WERI-Rb-1 (cell line): ENCODE measurements around the gene TNFAIP8L1.

Experiments used
- DNase-seq: peaks from one replicate; pipeline ENCODE4 v3.0.0-alpha.2; 2020
- H3K27ac ChIP-seq: fragments of 250-450 bp; sonication (Bioruptor Pico); 2 replicates; pipeline ENCODE4 v1.5.1; 2020; ENCODE audit warnings: mild to moderate bottlenecking, moderate library complexity
- H3K27me3 ChIP-seq: fragments of 250-450 bp; sonication (Bioruptor Pico); 2 replicates; pipeline ENCODE4 v1.5.1; 2021; ENCODE audit warnings: mild to moderate bottlenecking, low read depth, moderate library complexity; ENCODE audit not compliant: insufficient read depth, severe bottlenecking
- H3K36me3 ChIP-seq: fragments of 250-450 bp; sonication (Bioruptor Pico); 2 replicates; pipeline ENCODE4 v1.5.1; 2020; ENCODE audit warnings: mild to moderate bottlenecking, moderate library complexity
- H3K4me3 ChIP-seq: 2 replicates; pipeline ENCODE4 v1.5.1; 2011; ENCODE audit warnings: low read depth, mild to moderate bottlenecking, control low read depth, low read length
- H3K9me3 ChIP-seq: fragments of 250-450 bp; sonication (Bioruptor Pico); 2 replicates; pipeline ENCODE4 v1.5.1; 2021; ENCODE audit warnings: mild to moderate bottlenecking, moderate library complexity; ENCODE audit not compliant: severe bottlenecking
- CTCF ChIP-seq: IDR thresholded peaks from 2 replicates; pipeline ENCODE4 v1.5.1; 2011; ENCODE audit warnings: low read depth, mild to moderate bottlenecking, control low read depth, inconsistent platforms, low read length

Gene TNFAIP8L1

DNA sequence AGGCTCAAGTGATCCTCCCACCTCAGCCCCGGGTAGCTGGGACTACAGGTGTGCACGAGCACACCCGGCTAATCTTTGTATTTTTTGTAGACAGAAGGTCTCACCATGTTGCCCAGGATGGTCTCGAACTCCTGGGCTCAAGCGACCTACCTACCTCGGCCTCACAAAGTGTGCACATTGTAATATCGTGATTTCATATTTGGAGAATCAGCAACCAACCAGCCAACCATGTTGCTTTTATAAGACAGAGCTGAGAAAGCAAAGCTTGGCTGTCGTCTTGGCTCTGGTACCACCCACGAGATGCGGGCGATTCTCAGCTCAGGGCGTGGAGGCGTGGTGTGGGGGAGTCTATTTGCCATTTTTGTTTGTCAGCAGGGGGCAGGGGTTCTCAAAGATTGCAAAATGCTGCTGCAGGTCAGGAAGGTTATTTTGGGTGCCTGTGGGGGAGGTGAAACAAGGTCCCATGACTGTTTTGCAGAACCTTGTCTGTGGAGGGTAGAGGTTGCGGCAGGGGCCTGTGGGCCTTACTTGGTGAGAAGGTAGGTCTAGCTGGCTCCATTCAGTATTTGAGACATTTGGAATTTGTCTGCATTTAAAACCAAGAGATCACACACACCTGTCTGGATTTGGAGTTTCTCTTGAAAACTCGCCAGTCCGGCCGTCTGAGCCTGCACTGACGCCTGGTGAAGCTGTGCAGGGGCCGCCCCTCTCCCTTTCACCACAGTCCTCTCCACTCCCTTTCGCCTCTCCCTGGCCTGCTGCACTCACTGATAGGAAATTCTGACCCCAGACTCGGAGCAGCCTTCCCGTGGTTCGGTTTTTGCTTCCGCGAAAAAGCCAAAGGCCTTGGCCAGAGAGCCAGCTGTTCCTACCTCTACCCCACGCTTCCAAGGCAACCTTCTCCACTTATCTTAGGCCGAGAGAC, 15.4 kb downstream of the TNFAIP8L1 start:
- Histone ChIP-seq H3K27ac (no peak overlapping the region), H3K9me3 (no peaks in the 10 kb centered on the region), H3K36me3 (peaks cover 33% of the 10 kb centered on the region), H3K27me3 (no peaks in the 10 kb centered on the region), H3K4me3 (no peak overlapping the region)
- DNase-seq, result no peak
- TF ChIP-seq CTCF, result no peak

DNA sequence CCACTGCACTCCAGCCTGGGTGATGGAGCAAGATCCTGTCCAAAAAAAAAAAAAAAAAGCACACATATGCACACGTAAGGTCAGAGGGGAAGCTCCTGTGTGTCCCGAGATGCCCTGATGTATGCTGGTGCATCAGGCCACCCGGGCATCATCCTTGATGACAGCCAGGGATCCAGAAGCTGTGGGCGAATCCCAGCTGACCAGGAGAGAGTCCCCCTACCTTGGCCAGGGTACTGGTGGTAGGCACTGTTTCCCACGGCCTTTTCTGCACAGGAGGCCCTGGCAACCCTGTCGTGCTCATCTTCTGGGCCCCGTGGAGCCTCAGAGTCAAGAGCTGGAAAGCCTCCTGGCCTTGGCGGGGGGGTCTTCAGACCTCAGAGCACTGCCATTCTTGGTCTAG, 16.8 kb downstream of the TNFAIP8L1 start:
- no peak overlapping the region for H3K4me3 ChIP-seq
- H3K36me3 ChIP-seq, result peaks cover 39% of the 10 kb centered on the region
- H3K27me3 ChIP-seq, result no peaks in the 10 kb centered on the region
- TF ChIP-seq CTCF, result no peak
- DNase-seq, result no peak
- no peak overlapping the region for H3K27ac ChIP-seq
- no peaks in the 10 kb centered on the region for H3K9me3 ChIP-seq

DNA sequence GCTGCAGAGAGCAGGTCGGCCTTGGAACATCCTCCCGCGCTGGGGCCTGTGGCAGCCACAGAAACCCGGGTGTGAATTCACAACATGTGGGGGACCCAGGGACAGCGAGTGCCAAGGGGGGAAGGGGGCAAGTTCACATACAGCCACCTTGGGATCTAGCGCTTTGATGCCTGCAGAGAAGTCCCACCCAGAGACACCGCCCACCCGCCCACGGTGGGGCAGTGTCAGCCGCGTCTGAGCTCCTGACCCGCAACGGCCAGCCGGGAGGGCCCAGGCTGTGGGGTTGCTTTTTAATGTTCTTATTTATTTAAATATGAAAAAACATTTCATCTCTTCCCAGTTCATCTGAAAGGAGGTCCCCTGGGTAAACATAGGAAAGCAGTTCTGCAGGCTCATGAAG, 17.9 kb downstream of the TNFAIP8L1 start:
- DNase-seq, result no peak
- Histone ChIP-seq H3K36me3 (peaks cover 39% of the 10 kb centered on the region), H3K9me3 (no peaks in the 10 kb centered on the region), H3K4me3 (no peak overlapping the region), H3K27me3 (no peaks in the 10 kb centered on the region), H3K27ac (no peak overlapping the region)
- no peak for TF ChIP-seq CTCF

- Histone ChIP-seq H3K27me3 (no peaks in the 10 kb centered on the region), H3K36me3 (peaks cover 39% of the 10 kb centered on the region), H3K4me3 (no peak overlapping the region), H3K9me3 (no peaks in the 10 kb centered on the region), H3K27ac (no peak overlapping the region)
- TF ChIP-seq CTCF, result no peak
- DNase-seq, result no peak
Observed at GRCh38 chr19:4657835-4658234, 18.5 kb downstream of the TNFAIP8L1 start.

DNA sequence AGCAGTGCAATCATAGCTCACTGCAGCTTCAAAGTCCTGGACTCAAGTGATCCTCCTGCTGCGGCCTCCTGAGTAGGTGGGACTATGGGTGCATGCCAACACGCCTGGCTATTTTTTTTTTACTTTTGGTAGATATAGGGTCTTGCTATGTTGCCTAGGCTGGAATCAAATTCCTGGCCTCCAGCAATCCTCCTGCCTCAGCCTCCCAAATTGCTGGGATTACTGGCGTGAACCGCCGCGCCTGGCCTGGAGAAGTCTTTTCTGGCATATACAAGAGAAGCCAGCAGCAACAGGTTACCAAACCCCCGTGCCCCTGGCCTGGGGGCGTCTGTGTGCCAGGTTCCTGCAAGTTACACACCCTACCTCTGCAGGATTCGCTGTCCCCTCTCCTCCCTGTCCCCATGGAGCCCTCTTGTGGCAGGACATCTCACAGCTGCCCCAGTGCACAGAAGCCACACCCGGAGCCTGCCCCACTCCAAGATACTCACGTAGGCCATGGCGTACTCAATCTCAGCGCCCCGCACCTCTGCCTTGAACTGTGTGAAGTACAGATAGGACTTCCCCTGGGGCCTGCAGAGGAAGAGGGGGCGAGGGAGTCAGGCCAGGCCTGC, 21.0 kb downstream of the TNFAIP8L1 start:
- Histone ChIP-seq H3K9me3 (no peaks in the 10 kb centered on the region), H3K4me3 (no peak overlapping the region), H3K27ac (no peak overlapping the region), H3K27me3 (no peaks in the 10 kb centered on the region), H3K36me3 (peaks cover 41% of the 10 kb centered on the region)
- peak; percentile 71 for DNase-seq
- peak; percentile 79 for TF ChIP-seq CTCF
